Coronary artery (tissue), 2 donors: ENCODE data around the gene CWC27.

Experiments used
- DNase-seq: peaks from one replicate; pipeline ENCODE4 v3.0.0-alpha.2; 2017; ENCODE audit warnings: low spot score
- H3K27ac ChIP-seq, 2 donors: fragments of 200-600 bp; sonication (generic); one replicate each; pipeline ENCODE4 v1.5.1; 2016 to 2019
- H3K4me3 ChIP-seq: fragments of 200-600 bp; sonication (generic); 2 replicates; pipeline ENCODE4 v1.5.1; 2016; ENCODE audit warnings: mild to moderate bottlenecking, moderate library complexity
- TF ChIP-seq, protein P1 (sequence below): fragments of 200-600 bp; sonication (generic); IDR thresholded peaks from one replicate; pipeline ENCODE4 v1.5.1; 2019; ENCODE audit warnings: antibody characterized with exemption

Gene CWC27

GRCh38 chr5:64838376-64838775 is 69.6 kb downstream of the CWC27 start:
- H3K4me3 ChIP-seq = no peak overlapping the region
- TF ChIP-seq, protein P1, sequence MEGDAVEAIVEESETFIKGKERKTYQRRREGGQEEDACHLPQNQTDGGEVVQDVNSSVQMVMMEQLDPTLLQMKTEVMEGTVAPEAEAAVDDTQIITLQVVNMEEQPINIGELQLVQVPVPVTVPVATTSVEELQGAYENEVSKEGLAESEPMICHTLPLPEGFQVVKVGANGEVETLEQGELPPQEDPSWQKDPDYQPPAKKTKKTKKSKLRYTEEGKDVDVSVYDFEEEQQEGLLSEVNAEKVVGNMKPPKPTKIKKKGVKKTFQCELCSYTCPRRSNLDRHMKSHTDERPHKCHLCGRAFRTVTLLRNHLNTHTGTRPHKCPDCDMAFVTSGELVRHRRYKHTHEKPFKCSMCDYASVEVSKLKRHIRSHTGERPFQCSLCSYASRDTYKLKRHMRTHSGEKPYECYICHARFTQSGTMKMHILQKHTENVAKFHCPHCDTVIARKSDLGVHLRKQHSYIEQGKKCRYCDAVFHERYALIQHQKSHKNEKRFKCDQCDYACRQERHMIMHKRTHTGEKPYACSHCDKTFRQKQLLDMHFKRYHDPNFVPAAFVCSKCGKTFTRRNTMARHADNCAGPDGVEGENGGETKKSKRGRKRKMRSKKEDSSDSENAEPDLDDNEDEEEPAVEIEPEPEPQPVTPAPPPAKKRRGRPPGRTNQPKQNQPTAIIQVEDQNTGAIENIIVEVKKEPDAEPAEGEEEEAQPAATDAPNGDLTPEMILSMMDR = no peak
- DNase-seq = no peak
- no peak overlapping the region for H3K27ac ChIP-seq

GRCh38 chr5:64838803-64839202 is 70.1 kb downstream of the CWC27 start:
- no peak for DNase-seq
- Histone ChIP-seq H3K4me3 (no peak overlapping the region), H3K27ac (no peak overlapping the region)
- TF ChIP-seq, protein P1 = no peak

DNA sequence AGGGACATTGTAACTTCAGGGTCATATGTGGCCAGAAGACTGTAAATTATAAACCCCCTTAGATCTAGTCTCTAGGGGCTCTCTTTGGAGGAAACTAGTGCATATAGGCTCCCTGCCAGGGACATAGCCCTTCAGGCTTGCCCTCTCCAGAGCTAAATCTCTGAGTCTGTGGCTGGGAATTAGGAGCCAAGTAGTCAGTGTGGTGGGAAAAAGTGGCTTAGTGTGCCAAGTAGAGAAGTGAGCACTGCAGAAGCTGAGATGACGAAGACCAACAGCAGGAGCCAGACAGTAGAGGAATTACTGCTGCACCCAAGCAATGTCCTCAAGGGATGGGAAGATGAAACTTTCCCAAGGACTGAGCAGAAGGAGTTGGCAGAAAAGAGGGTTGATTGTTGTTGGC is 71.2 kb downstream of the CWC27 start:
- H3K27ac ChIP-seq = no peak overlapping the region
- no peak overlapping the region for H3K4me3 ChIP-seq
- no peak for DNase-seq
- TF ChIP-seq, protein P1 = no peak

GRCh38 chr5:64840958-64841357 is 72.2 kb downstream of the CWC27 start:
- TF ChIP-seq, protein P1 = no peak
- no peak for DNase-seq
- H3K27ac ChIP-seq = no peak overlapping the region
- no peak overlapping the region for H3K4me3 ChIP-seq

GRCh38 chr5:64853777-64854176 is 85.0 kb downstream of the CWC27 start:
- no peak for DNase-seq
- TF ChIP-seq, protein P1 = no peak
- H3K4me3 ChIP-seq = no peak overlapping the region
- no peak overlapping the region for H3K27ac ChIP-seq

DNA sequence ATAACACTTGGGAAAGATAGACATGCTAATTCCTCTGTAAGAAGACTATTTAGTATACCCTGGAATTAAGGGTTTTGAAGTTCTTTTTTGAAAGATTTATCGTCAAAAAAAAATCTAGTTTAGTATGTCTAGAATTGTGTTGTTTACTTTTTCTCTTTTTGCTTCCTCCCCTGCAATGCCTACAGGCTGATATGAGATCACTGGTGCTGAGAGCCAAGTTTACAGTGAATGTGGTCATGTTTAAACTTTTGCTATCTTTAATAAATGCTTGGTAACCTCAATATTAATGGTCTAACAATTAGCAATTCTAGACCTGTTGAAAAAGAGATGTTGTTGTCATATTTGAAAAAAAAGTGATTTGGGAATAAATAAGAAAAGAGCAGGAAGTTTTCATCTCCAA is 86.1 kb downstream of the CWC27 start:
- no peak overlapping the region for H3K27ac ChIP-seq
- DNase-seq = no peak
- TF ChIP-seq, protein P1 = no peak

DNA sequence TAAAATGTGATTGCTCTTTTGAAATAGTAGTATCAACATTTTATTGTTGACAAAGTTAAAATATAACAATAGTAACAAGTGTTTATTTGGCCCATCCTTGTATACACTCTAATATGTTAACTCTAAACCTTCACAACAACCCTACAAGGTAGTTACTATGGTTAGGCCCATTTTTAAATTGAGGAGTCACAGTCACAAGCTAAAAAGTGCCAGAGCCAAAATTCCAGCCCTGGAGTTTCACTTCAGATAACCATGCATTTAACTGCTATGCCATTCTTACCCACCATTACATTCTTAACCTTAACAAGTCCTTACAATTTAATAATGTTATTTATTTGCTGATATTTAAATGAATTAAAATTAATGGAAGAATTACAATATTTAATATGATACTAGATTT is 91.2 kb downstream of the CWC27 start:
- DNase-seq = no peak
- TF ChIP-seq, protein P1 = no peak
- Histone ChIP-seq H3K27ac (no peak overlapping the region), H3K4me3 (no peak overlapping the region)

More for the DNA sequence above, 86.1 kb downstream of the CWC27 start:
- H3K4me3 ChIP-seq = no peak overlapping the region
